Omental fat pad (tissue), 4 donors: ENCODE results near the gene C14orf93. TPM values are rescaled to one million over a fixed set of nuclear protein-coding genes. Genes with fewer than 3 reads are reported as not detected.

Experiments
- ATAC-seq: fragments of 150-250 bp; one replicate; pipeline ENCODE4 v1.9.1; 2016; ENCODE audit warnings: mild to moderate bottlenecking, moderate library complexity; ENCODE audit not compliant: low FRiP score
- DNase-seq: peaks from one replicate; pipeline ENCODE4 v3.0.0-alpha.2; 2019; ENCODE audit warnings: low spot score
- CTCF ChIP-seq, 3 donors: fragments of 450-650 bp; IDR thresholded peaks; one replicate each; pipeline ENCODE4 v1.5.1; 2016 to 2017; ENCODE audit warnings: antibody characterized with exemption in 3 of 3, mild to moderate bottlenecking in 3 of 3, moderate library complexity in 2 of 3
- total RNA-seq, 4 donors: library from RNA; depleted of rRNA; stranded (reverse); fragments of >200 nt; gene quantifications; one replicate each; pipeline ENCODE4 v1.1.0, GENCODE V29; 2016

The C14orf93 gene
- total RNA-seq, 4 donors from 2014 or later = 6.0 to 12.2 (median 8.4) TPM

GRCh38 chr14:22991852-22992251 is 18.1 kb downstream of the C14orf93 start:
- DNase-seq (no peak), ATAC-seq (no peak)
- TF ChIP-seq CTCF (IDR thresholded peaks at IDR 0.05) = no peak

- no peak for ATAC-seq
- no peak for DNase-seq
Observed at GRCh38 chr14:22987291-22987690, 22.7 kb downstream of the C14orf93 start.

GRCh38 chr14:22986508-22987054 is 23.4 kb downstream of the C14orf93 start:
- TF ChIP-seq CTCF (IDR thresholded peaks at IDR 0.05) = peak in 2 of 3 donors; percentile 59 to 72
- peak; percentile 65 for ATAC-seq
- peak; percentile 93 for DNase-seq

More at GRCh38 chr14:22987291-22987690, 22.7 kb downstream of the C14orf93 start:
- no peak for TF ChIP-seq CTCF (IDR thresholded peaks at IDR 0.05)

GRCh38 chr14:22985894-22986507 is 23.9 kb downstream of the C14orf93 start:
- no peak for TF ChIP-seq CTCF (IDR thresholded peaks at IDR 0.05)
- DNase-seq (no peak), ATAC-seq (no peak)

GRCh38 chr14:22984959-22985658 is 24.8 kb downstream of the C14orf93 start:
- ATAC-seq = no peak
- no peak for TF ChIP-seq CTCF (IDR thresholded peaks at IDR 0.05)
- no peak for DNase-seq

GRCh38 chr14:22982477-22983245 is 27.3 kb downstream of the C14orf93 start, which contains the start of gene AJUBA:
AJUBA (minus strand) TSS chr14:22982551; CDS start chr14:22982266, 285 bp downstream.
- no peak for TF ChIP-seq CTCF (IDR thresholded peaks at IDR 0.05)
- DNase-seq = peak; percentile 63
- ATAC-seq = peak; percentile 70
